HepG2 (cell line): Measurements from ENCODE around the gene APRT. TPM values are rescaled to one million over a fixed set of nuclear protein-coding genes. Genes with fewer than 3 reads are reported as not detected.

ENCODE experiments used
- BATF2 ChIP-seq: sonication (generic); formaldehyde crosslinking; IDR thresholded peaks from 2 replicates; pipeline ENCODE4 v1.8.0; 2022; ENCODE audit warnings: mild to moderate bottlenecking, missing genetic modification reagents, moderate library complexity
- DRAP1 ChIP-seq: IDR thresholded peaks from 2 replicates; pipeline ENCODE4 v1.6.1; 2016; ENCODE audit warnings: missing genetic modification reagents, missing compliant biosample characterization
- HNF4A ChIP-seq: sonication (generic); formaldehyde crosslinking; IDR thresholded peaks from 2 replicates; pipeline ENCODE4 v1.4.0; 2020; ENCODE audit warnings: missing genetic modification reagents
- MTF1 ChIP-seq: sonication (generic); formaldehyde crosslinking; IDR thresholded peaks from 2 replicates; pipeline ENCODE4 v1.5.0; 2020; ENCODE audit warnings: missing genetic modification reagents
- NFAT5 ChIP-seq: sonication (generic); formaldehyde crosslinking; IDR thresholded peaks from 2 replicates; pipeline ENCODE4 v1.4.0; 2020; ENCODE audit warnings: missing genetic modification reagents
- POLR2AphosphoS5 ChIP-seq: IDR thresholded peaks from 2 replicates; pipeline ENCODE4 v1.6.1; 2012; ENCODE audit warnings: low read depth, low read length
- SYNCRIP ChIP-seq: fragments of 200-400 bp; formaldehyde crosslinking; IDR thresholded peaks from 2 replicates; pipeline ENCODE4 v1.6.1; 2018; ENCODE audit warnings: mild to moderate bottlenecking, low read depth, low read length; ENCODE audit not compliant: insufficient read depth
- ZNF232 ChIP-seq: sonication (generic); formaldehyde crosslinking; IDR thresholded peaks from 2 replicates; pipeline ENCODE4 v1.4.0; 2020; ENCODE audit warnings: missing genetic modification reagents, borderline replicate concordance
- ZNF235 ChIP-seq: sonication (generic); formaldehyde crosslinking; IDR thresholded peaks from 2 replicates; pipeline ENCODE4 v1.8.1; 2023; ENCODE audit warnings: mild to moderate bottlenecking, missing genetic modification reagents, borderline replicate concordance
- ZNF264 ChIP-seq: sonication (generic); formaldehyde crosslinking; IDR thresholded peaks from 2 replicates; pipeline ENCODE4 v1.4.0; 2020; ENCODE audit warnings: missing genetic modification reagents
- ZNF407 ChIP-seq: sonication (generic); formaldehyde crosslinking; IDR thresholded peaks from one replicate; pipeline ENCODE4 v1.5.1; 2020; ENCODE audit warnings: mild to moderate bottlenecking, missing genetic modification reagents; ENCODE audit errors: not compliant biosample characterization
- ZNF577 ChIP-seq: sonication (generic); formaldehyde crosslinking; IDR thresholded peaks from 2 replicates; pipeline ENCODE4 v1.4.0; 2020; ENCODE audit warnings: mild to moderate bottlenecking, low read depth, missing genetic modification reagents, borderline replicate concordance
- ZSCAN12 ChIP-seq: sonication (generic); formaldehyde crosslinking; IDR thresholded peaks from 2 replicates; pipeline ENCODE4 v1.9.0; 2021; ENCODE audit warnings: mild to moderate bottlenecking, missing genetic modification reagents
- polyA plus RNA-seq, 8 experiments: library from polyadenylated mRNA; depleted of rRNA in 3 of 8; stranded (reverse) in 7 of 8; unstranded in 1 of 8; fragments of >200 nt; fragmentation: Illumina TruSeq in 4 of 8; extraction: Trizol in 4 of 8; gene quantifications; 2 replicates each; pipeline versions ENCODE4 v1.2.1 to v1.2.3, GENCODE V29; 2011 to 2016; ENCODE audit warnings: low read depth in 4 of 8, missing spikeins in 1 of 8, mixed read lengths in 1 of 8; ENCODE audit not compliant: insufficient read depth in 1 of 8
- total RNA-seq, 5 experiments: library from RNA; depleted of rRNA; stranded (reverse); fragments of >200 nt; fragmentation: Illumina TruSeq; extraction: Trizol; gene quantifications; 2 replicates each; pipeline ENCODE4 v1.2.3, GENCODE V29; 2016; ENCODE audit warnings: low read depth in 1 of 5

The APRT gene
- total and polyA plus RNA-seq, 2 of the 13 experiments (the other 11 are each of a cell fraction or from before 2014, with no cell fraction given) = 155 to 242 TPM

GRCh38 chr16:88810912-88811768 lies 588 bp downstream of the APRT start (continued):
- TF ChIP-seq ZNF407 (CRISPR knock-in tag) (peak; percentile 67), ZNF235 (CRISPR knock-in tag) (no peak), MTF1 (CRISPR knock-in tag) (no peak; the same call in 1 of the 2 replicates), ZSCAN12 (CRISPR knock-in tag) (peak; percentile 86; the same call in 1 of the 2 replicates), POLR2AphosphoS5 (0 out of 2 replicates have a peak, but pooled peaks have one; percentile 50), ZNF264 (CRISPR knock-in tag) (0 out of 2 replicates have a peak, but pooled peaks have one; percentile 45), DRAP1 (CRISPR knock-in tag) (no peak; the same call in 1 of the 2 replicates), HNF4A (CRISPR knock-in tag) (peak; percentile 19; the same call in 1 of the 2 replicates), BATF2 (CRISPR knock-in tag) (no peak), ZNF577 (CRISPR knock-in tag) (0 out of 2 replicates have a peak, but pooled peaks have one; percentile 82), SYNCRIP (no peak), NFAT5 (CRISPR knock-in tag) (peak; percentile 35; the same call in 1 of the 2 replicates), ZNF232 (CRISPR knock-in tag) (peak; percentile 93; the same call in 1 of the 2 replicates)
